HepG2 (cell line): ENCODE measurements around the gene OR1F1. TPM values are rescaled to one million over a fixed set of nuclear protein-coding genes. Genes with fewer than 3 reads are reported as not detected.

Source experiments
- CC2D1A ChIP-seq: sonication (generic); formaldehyde crosslinking; IDR thresholded peaks from 2 replicates; pipeline ENCODE4 v1.8.1; 2023; ENCODE audit warnings: mild to moderate bottlenecking, missing genetic modification reagents
- GATAD2A ChIP-seq: IDR thresholded peaks from 2 replicates; pipeline ENCODE4 v1.6.1; 2016
- GPN1 ChIP-seq: sonication (generic); formaldehyde crosslinking; IDR thresholded peaks from 2 replicates; pipeline ENCODE4 v1.5.1; 2020; ENCODE audit warnings: missing genetic modification reagents, borderline replicate concordance
- KLF9 ChIP-seq: IDR thresholded peaks from 2 replicates; pipeline ENCODE4 v1.6.1; 2016; ENCODE audit warnings: low read depth
- MED8 ChIP-seq: sonication (generic); formaldehyde crosslinking; IDR thresholded peaks from 2 replicates; pipeline ENCODE4 v1.8.1; 2023; ENCODE audit warnings: mild to moderate bottlenecking, missing genetic modification reagents; ENCODE audit not compliant: insufficient replicate concordance
- NR1H2 ChIP-seq: sonication (generic); formaldehyde crosslinking; IDR thresholded peaks from 2 replicates; pipeline ENCODE4 v1.8.1; 2022; ENCODE audit warnings: low read depth, missing genetic modification reagents, borderline replicate concordance
- PITX1 ChIP-seq: sonication (generic); formaldehyde crosslinking; IDR thresholded peaks from 2 replicates; pipeline ENCODE4 v1.5.1; 2020; ENCODE audit warnings: mild to moderate bottlenecking, missing genetic modification reagents
- TOE1 ChIP-seq: sonication (generic); formaldehyde crosslinking; IDR thresholded peaks from 2 replicates; pipeline ENCODE4 v1.4.0; 2020; ENCODE audit warnings: mild to moderate bottlenecking, missing genetic modification reagents
- ZFP62 ChIP-seq: sonication (generic); formaldehyde crosslinking; IDR thresholded peaks from 2 replicates; pipeline ENCODE4 v1.4.0; 2020; ENCODE audit warnings: missing genetic modification reagents
- ZMYM3 ChIP-seq: sonication (generic); formaldehyde crosslinking; IDR thresholded peaks from 2 replicates; pipeline ENCODE4 v1.5.1; 2020; ENCODE audit warnings: mild to moderate bottlenecking, missing genetic modification reagents
- ZNF557 ChIP-seq: sonication (generic); formaldehyde crosslinking; IDR thresholded peaks from 2 replicates; pipeline ENCODE4 v1.4.0; 2020; ENCODE audit warnings: missing genetic modification reagents
- ZNF563 ChIP-seq: sonication (generic); formaldehyde crosslinking; IDR thresholded peaks from 2 replicates; pipeline ENCODE4 v1.8.0; 2022; ENCODE audit warnings: mild to moderate bottlenecking, moderate library complexity, missing genetic modification reagents
- ZNF766 ChIP-seq: sonication (generic); formaldehyde crosslinking; IDR thresholded peaks from 2 replicates; pipeline ENCODE4 v1.5.0; 2020; ENCODE audit warnings: missing genetic modification reagents, borderline replicate concordance
- ZNF800 ChIP-seq: sonication (generic); formaldehyde crosslinking; IDR thresholded peaks from 2 replicates; pipeline ENCODE4 v1.4.0; 2020; ENCODE audit warnings: missing genetic modification reagents
- ZXDC ChIP-seq: sonication (generic); formaldehyde crosslinking; IDR thresholded peaks from 2 replicates; pipeline ENCODE4 v1.5.0; 2020; ENCODE audit warnings: mild to moderate bottlenecking, missing genetic modification reagents
- polyA plus RNA-seq, 8 experiments: library from polyadenylated mRNA; depleted of rRNA in 3 of 8; stranded (reverse) in 7 of 8; unstranded in 1 of 8; fragments of >200 nt; fragmentation: Illumina TruSeq in 4 of 8; extraction: Trizol in 4 of 8; gene quantifications; 2 replicates each; pipeline versions ENCODE4 v1.2.1 to v1.2.3, GENCODE V29; 2011 to 2016; ENCODE audit warnings: low read depth in 4 of 8, missing spikeins in 1 of 8, mixed read lengths in 1 of 8; ENCODE audit not compliant: insufficient read depth in 1 of 8
- total RNA-seq, 5 experiments: library from RNA; depleted of rRNA; stranded (reverse); fragments of >200 nt; fragmentation: Illumina TruSeq; extraction: Trizol; gene quantifications; 2 replicates each; pipeline ENCODE4 v1.2.3, GENCODE V29; 2016; ENCODE audit warnings: low read depth in 1 of 5
- TF ChIP-seq, protein P1 (sequence below): sonication (generic); formaldehyde crosslinking; IDR thresholded peaks from 2 replicates; pipeline ENCODE4 v1.4.0; 2020; ENCODE audit warnings: mild to moderate bottlenecking, missing genetic modification reagents
- TF ChIP-seq, protein P2 (sequence below): sonication (generic); formaldehyde crosslinking; IDR thresholded peaks from 2 replicates; pipeline ENCODE4 v1.8.0; 2022; ENCODE audit warnings: missing genetic modification reagents, mild to moderate bottlenecking, borderline replicate concordance

The OR1F1 gene
- total and polyA plus RNA-seq, 2 of the 13 experiments (the other 11 are each of a cell fraction or from before 2014, with no cell fraction given), result 0.90 TPM; not detected in 1

GRCh38 chr16:3187798-3188674 lies at the start of gene OR1F1 (continued):
- TF ChIP-seq, protein P1, sequence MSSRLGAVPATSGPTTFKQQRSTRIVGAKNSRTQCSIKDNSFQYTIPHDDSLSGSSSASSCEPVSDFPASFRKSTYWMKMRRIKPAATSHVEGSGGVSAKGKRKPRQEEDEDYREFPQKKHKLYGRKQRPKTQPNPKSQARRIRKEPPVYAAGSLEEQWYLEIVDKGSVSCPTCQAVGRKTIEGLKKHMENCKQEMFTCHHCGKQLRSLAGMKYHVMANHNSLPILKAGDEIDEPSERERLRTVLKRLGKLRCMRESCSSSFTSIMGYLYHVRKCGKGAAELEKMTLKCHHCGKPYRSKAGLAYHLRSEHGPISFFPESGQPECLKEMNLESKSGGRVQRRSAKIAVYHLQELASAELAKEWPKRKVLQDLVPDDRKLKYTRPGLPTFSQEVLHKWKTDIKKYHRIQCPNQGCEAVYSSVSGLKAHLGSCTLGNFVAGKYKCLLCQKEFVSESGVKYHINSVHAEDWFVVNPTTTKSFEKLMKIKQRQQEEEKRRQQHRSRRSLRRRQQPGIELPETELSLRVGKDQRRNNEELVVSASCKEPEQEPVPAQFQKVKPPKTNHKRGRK, result no peak
- TF ChIP-seq, protein P2, sequence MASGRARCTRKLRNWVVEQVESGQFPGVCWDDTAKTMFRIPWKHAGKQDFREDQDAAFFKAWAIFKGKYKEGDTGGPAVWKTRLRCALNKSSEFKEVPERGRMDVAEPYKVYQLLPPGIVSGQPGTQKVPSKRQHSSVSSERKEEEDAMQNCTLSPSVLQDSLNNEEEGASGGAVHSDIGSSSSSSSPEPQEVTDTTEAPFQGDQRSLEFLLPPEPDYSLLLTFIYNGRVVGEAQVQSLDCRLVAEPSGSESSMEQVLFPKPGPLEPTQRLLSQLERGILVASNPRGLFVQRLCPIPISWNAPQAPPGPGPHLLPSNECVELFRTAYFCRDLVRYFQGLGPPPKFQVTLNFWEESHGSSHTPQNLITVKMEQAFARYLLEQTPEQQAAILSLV (CRISPR knock-in tag), result 0 out of 2 replicates have a peak, but pooled peaks have one; percentile 15
- TF ChIP-seq GATAD2A (CRISPR knock-in tag) (no peak), KLF9 (CRISPR knock-in tag) (no peak), GPN1 (no peak), ZNF766 (no peak), ZNF800 (CRISPR knock-in tag) (peak; percentile 76), ZXDC (CRISPR knock-in tag) (no peak), MED8 (CRISPR knock-in tag) (no peak), ZMYM3 (CRISPR knock-in tag) (peak; percentile 66; the same call in 1 of the 2 replicates), PITX1 (peak; percentile 31; the same call in 1 of the 2 replicates), NR1H2 (no peak), CC2D1A (CRISPR knock-in tag) (no peak), ZNF557 (0 out of 2 replicates have a peak, but pooled peaks have one; percentile 21), TOE1 (no peak), ZFP62 (CRISPR knock-in tag) (no peak), ZNF563 (CRISPR knock-in tag) (no peak)
